Colonic mucosa (tissue), 4 donors: Measurements from ENCODE around the gene MT1A. TPM values are rescaled to one million over a fixed set of nuclear protein-coding genes. Genes with fewer than 3 reads are reported as not detected.
A peak's percentile ranks its signal among the peaks of the same experiment; 100 is the strongest.

Experiments
- DNase-seq: peaks from one replicate; pipeline ENCODE4 v3.0.0-alpha.2; 2020
- H3K27ac ChIP-seq: fragments of 200-600 bp; one replicate; pipeline ENCODE4 v1.8.0; 2021
- H3K27me3 ChIP-seq: fragments of 200-600 bp; one replicate; pipeline ENCODE4 v1.8.0; 2021
- H3K36me3 ChIP-seq: fragments of 200-600 bp; one replicate; pipeline ENCODE4 v1.8.0; 2021
- H3K4me1 ChIP-seq: fragments of 200-600 bp; one replicate; pipeline ENCODE4 v1.8.0; 2021; ENCODE audit warnings: mild to moderate bottlenecking
- H3K4me3 ChIP-seq: fragments of 200-600 bp; one replicate; pipeline ENCODE4 v1.8.0; 2021
- H3K9ac ChIP-seq, 2 donors: one replicate each; pipeline ENCODE4 v1.7.0; 2013; ENCODE audit warnings: control low read depth in 2 of 2, low read depth in 2 of 2, low read length in 2 of 2
- H3K9me3 ChIP-seq: fragments of 200-600 bp; one replicate; pipeline ENCODE4 v1.8.0; 2021
- intact Hi-C: fragments of 100-400 bp; cut with DNase I; formaldehyde crosslinking; loops from one replicate; pipeline ENCODE4 v1.14.1; 2022
- total RNA-seq, 2 donors: library from RNA; stranded (reverse); fragmentation: NEBNext Ultra II Directional in 1 of 2; extraction: Animal tissue kit (Norgen Biotek cat#: 25700) in 1 of 2; gene quantifications; one replicate each; pipeline ENCODE4 v1.2.1, GENCODE V29; 2021
- TF ChIP-seq, protein P1 (sequence below): fragments of 200-600 bp; IDR thresholded peaks from one replicate; pipeline ENCODE4 v1.8.0; 2022; ENCODE audit warnings: antibody characterized with exemption, mild to moderate bottlenecking
- donor health status: healthy.
- donor health status: DM: no; HTN: no; CAD: no.
- donor health status: DM: no; HTN: no; CAD: no.

The MT1A gene
- total RNA-seq, 2 donors from 2014 or later: 5.5 to 10.2 TPM

DNA sequence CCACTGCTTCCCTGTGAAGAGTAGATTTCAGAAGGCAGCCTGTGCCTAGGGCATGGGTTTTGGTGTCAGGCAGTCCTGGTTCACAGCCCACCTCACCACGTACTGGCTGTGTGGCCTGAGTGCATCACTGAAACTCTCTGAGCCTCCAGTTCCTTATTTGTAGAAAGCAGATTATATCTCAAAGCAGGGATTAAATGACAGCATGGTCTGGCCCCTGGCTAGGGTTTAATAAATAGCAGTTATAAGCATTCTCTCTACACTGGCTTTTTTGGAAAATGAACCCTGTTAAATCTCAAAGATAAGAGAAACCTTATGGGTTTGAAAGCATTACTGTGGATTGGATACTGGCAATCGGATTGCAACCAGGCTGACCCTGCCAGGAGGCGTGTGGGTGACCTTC is 8.9 kb upstream of the MT1A start:
- Histone ChIP-seq H3K9me3 (no peaks in the 10 kb centered on the region), H3K4me3 (no peak overlapping the region), H3K27me3 (peaks cover under 1% of the 10 kb centered on the region), H3K27ac (no peak overlapping the region), H3K36me3 (no peaks in the 10 kb centered on the region), H3K9ac (no peak overlapping the region), H3K4me1 (peaks cover 3% of the 10 kb centered on the region)
- no peak for DNase-seq
- intact Hi-C loops: no loop called here
- TF ChIP-seq, protein P1, sequence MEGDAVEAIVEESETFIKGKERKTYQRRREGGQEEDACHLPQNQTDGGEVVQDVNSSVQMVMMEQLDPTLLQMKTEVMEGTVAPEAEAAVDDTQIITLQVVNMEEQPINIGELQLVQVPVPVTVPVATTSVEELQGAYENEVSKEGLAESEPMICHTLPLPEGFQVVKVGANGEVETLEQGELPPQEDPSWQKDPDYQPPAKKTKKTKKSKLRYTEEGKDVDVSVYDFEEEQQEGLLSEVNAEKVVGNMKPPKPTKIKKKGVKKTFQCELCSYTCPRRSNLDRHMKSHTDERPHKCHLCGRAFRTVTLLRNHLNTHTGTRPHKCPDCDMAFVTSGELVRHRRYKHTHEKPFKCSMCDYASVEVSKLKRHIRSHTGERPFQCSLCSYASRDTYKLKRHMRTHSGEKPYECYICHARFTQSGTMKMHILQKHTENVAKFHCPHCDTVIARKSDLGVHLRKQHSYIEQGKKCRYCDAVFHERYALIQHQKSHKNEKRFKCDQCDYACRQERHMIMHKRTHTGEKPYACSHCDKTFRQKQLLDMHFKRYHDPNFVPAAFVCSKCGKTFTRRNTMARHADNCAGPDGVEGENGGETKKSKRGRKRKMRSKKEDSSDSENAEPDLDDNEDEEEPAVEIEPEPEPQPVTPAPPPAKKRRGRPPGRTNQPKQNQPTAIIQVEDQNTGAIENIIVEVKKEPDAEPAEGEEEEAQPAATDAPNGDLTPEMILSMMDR: no peak

DNA sequence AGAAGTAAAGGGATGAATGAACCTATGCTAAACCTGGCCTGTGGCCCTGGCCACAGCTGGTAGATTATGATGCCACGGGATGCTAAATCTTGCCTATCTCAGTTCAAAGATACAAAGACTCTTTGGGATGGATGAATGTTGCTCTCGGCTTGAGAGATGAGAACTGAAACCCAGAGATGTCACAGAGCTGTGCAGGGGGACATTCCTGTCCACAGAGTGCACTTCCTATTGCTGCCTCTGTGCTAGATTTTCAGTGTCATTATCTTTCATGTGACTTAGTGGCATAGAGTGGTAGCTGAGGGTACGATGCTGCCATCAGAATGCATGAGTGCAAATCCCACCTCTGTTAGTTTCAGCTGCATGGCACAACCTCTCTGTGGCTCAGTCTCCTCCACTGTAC is 8.3 kb upstream of the MT1A start:
- Histone ChIP-seq H3K4me1 (no peaks in the 10 kb centered on the region), H3K9me3 (no peaks in the 10 kb centered on the region), H3K9ac (no peak overlapping the region), H3K4me3 (no peak overlapping the region), H3K27ac (no peak overlapping the region), H3K27me3 (peaks cover 6% of the 10 kb centered on the region), H3K36me3 (no peaks in the 10 kb centered on the region)
- no peak for DNase-seq
- TF ChIP-seq, protein P1: no peak
- intact Hi-C loops: no loop called here

DNA sequence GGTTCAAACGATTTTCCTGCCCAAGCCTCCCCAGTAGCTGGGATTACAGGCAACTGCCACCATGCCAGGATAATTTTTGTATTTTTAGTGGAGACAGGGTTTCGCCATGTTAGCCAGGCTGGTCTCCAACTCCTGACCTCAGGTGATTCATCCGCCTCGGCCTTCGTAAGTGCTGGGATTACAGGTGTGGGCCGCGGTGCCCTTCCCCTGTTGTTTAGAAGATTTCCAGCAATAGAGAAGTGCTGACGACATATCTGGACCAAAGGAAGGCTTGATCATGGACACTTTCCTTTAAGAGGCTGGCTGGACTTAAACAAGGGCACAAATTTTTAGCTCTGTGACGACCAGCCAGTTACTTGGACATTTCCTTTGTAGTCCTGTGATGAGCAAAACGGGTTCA is 7.3 kb upstream of the MT1A start:
- peaks cover 8% of the 10 kb centered on the region for H3K27me3 ChIP-seq
- H3K4me1 ChIP-seq: no peaks in the 10 kb centered on the region
- no peak overlapping the region for H3K27ac ChIP-seq
- H3K36me3 ChIP-seq: no peaks in the 10 kb centered on the region
- intact Hi-C loops: no loop called here
- H3K4me3 ChIP-seq: no peak overlapping the region
- H3K9ac ChIP-seq: no peak overlapping the region
- no peaks in the 10 kb centered on the region for H3K9me3 ChIP-seq
- TF ChIP-seq, protein P1: no peak
- DNase-seq: no peak

DNA sequence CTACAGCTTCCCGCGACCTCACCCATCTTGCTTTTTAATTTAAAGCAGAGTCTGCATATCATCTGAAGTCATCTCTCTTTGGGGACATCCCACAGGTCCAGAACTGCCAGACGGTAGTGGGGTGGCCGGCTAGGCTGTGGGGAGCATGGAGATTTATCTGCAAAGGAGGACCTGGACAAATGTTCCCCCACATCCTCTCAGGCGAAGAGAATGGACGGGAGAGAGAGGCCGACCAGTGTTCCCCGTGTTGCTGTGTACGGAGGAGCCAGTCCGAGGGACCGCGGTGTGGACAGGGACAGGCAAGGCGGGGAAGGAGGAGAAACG is 6.7 kb upstream of the MT1A start:
- Histone ChIP-seq H3K9ac (peak overlapping the region; percentile 56 to 91), H3K27me3 (peaks cover 8% of the 10 kb centered on the region), H3K36me3 (no peaks in the 10 kb centered on the region), H3K27ac (no peak overlapping the region), H3K9me3 (no peaks in the 10 kb centered on the region), H3K4me3 (peak overlapping the region; percentile 50), H3K4me1 (no peaks in the 10 kb centered on the region)
- TF ChIP-seq, protein P1: no peak
- intact Hi-C loops: no loop called here
- DNase-seq: no peak

DNA sequence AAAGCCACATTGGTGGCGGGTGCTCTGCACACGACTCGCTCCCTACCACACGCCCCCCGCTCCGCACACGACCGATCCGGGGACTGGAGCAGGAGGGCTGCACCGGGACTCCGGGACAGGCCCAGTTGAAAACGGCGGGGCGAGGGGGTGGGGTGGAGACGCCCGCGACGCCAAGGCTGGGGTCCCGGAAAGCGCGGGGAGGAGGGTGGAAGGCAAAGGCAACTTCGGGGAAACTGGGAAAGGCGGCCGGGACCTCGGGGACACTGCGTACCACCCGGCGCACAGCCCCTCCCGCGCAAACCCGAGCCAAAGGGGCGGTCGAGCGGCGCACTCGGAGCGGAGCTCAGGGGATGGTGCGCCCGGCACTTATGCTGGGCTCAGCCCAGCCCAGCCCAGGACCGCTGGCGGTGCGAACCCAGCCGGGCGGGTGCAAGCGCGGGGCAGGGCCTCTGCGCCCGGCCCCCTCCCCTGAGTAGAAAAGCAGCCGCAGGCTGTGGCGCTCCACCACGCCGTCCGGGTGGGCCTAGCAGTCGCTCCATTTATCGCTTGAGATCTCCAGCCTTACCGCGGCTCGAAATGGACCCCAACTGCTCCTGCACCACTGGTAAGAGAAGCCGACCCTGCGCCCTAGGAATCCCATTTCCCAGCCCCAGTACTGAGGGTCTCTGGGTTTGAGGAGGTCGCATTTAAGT is 6.2 kb upstream of the MT1A start, which contains the start of gene MT1M:
MT1M (plus strand) TSS at position 504 of the 692 bp plus-strand sequence; CDS start at position 577, 73 bp downstream.
- no peaks in the 10 kb centered on the region for H3K36me3 ChIP-seq
- H3K27ac ChIP-seq: peak within 1 kb of the TSS; percentile 9
- no peak for DNase-seq
- peaks cover 11% of the 10 kb centered on the region for H3K27me3 ChIP-seq
- H3K9ac ChIP-seq: peak within 1 kb of the TSS; percentile 63 to 91
- H3K4me1 ChIP-seq: no peaks in the 10 kb centered on the region
- TF ChIP-seq, protein P1: no peak
- H3K4me3 ChIP-seq: peak within 1 kb of the TSS; percentile 50
- intact Hi-C loops: no loop called here
- H3K9me3 ChIP-seq: no peaks in the 10 kb centered on the region
